Central memory CD8-positive, alpha-beta T cell (primary cell): ENCODE measurements around the gene AKAP8L.
"Not testable (repeated sequence)": the region's sequence is repeated elsewhere in the genome, so short reads cannot be mapped to it uniquely, and the experiment has no call there.

ENCODE experiments used
- ATAC-seq: fragments of 150-1000 bp; cut with Tn5 transposase; replicated peaks from 2 replicates; pipeline ENCODE4 v1.10.0; 2022; ENCODE audit warnings: mild to moderate bottlenecking, moderate FRiP score, moderate number of reproducible peaks; ENCODE audit not compliant: poor library complexity, severe bottlenecking; ENCODE audit errors: extremely low read depth
- DNase-seq, 2 donors: peaks; one replicate each; pipeline ENCODE4 v3.0.0; 2021; ENCODE audit warnings: low spot score in 2 of 2
- H3K27ac Mint-ChIP-seq: one replicate; pipeline ENCODE4 v1.8.0; 2022; ENCODE audit warnings: low read depth, mild to moderate bottlenecking, moderate library complexity, mixed read lengths
- H3K27me3 Mint-ChIP-seq: one replicate; pipeline ENCODE4 v1.8.0; 2022; ENCODE audit warnings: mixed read lengths
- H3K36me3 Mint-ChIP-seq: one replicate; pipeline ENCODE4 v1.8.0; 2022; ENCODE audit warnings: mild to moderate bottlenecking, moderate library complexity, mixed read lengths; ENCODE audit not compliant: insufficient read depth
- H3K4me1 Mint-ChIP-seq: one replicate; pipeline ENCODE4 v1.8.0; 2022; ENCODE audit warnings: mixed read lengths
- H3K4me3 Mint-ChIP-seq: one replicate; pipeline ENCODE4 v1.8.0; 2022; ENCODE audit warnings: mild to moderate bottlenecking, moderate library complexity, mixed read lengths
- H3K9me3 Mint-ChIP-seq: one replicate; pipeline ENCODE4 v1.8.0; 2022; ENCODE audit warnings: mixed read lengths

Gene AKAP8L

DNA sequence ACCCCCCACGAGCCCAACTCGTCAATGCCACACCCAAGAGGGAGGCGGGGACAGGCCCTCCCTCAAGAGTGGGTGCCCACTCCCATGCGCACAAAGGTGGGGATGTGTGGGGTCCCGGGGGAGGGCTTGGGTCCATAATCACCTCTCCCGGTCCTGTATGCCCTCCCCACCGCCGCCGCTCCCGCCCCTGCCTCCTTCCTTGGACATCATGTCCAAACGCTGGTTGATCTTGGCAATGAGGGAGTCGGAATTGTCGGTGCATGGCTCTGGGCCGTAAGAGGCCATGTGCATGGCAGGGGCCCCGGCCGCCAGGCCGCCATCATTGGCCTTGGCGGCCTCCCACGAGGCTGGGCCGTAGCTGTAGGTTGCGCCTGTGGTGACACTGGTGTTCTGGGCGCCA is 45.1 kb downstream of the AKAP8L start:
- DNase-seq (no peak), ATAC-seq (no peak)
- Mint-ChIP-seq H3K4me1 (peaks cover 29% of the 10 kb centered on the region), H3K27ac (no peak overlapping the region), H3K9me3 (no peaks in the 10 kb centered on the region), H3K27me3 (no peaks in the 10 kb centered on the region), H3K4me3 (no peak overlapping the region), H3K36me3 (peaks cover 56% of the 10 kb centered on the region)

DNA sequence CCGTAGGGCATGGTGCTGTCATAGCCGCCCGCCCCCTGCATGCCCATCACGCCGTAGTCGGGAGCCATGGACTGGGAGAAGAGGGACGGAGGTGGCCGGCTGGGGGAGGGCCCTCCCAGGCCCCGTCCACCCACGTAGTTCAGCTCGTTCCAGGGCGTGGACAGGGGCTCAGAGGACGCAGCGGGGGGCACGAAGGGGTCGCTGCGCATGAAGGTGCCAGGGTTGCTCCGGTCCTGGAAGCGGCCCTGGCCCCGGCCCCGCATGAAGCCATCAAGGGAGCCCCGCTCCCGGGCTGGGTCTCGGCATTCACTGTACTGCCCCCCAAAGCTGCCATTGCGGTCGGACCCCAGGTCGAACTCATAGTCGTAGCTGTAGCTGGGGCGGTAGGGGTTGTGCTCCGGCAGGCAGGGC is 45.9 kb downstream of the AKAP8L start:
- DNase-seq, result no peak
- H3K4me3 Mint-ChIP-seq, result no peak overlapping the region

DNA sequence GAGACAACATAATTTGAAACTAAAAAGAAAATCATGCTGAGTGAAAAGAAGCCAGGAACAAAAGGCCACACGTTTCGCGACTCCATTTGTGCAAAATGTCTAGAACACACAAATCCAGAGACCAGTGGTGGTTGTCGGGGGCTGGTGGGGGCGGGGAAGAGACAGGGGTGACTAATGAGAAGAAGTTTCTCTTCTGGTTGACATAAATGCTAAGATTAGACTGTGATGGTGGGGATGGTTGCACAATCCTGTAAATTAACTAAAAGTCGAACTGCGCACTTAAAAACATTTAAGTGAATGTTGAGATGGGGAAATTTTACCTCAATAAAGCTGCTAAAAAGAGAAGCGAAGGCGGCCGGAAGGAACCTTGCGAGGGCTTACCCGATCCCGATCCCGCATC is 46.3 kb downstream of the AKAP8L start:
- H3K27me3 Mint-ChIP-seq, result no peaks in the 10 kb centered on the region
- peaks cover 56% of the 10 kb centered on the region for H3K36me3 Mint-ChIP-seq
- no peaks in the 10 kb centered on the region for H3K9me3 Mint-ChIP-seq
- ATAC-seq (no peak), DNase-seq (no peak)
- H3K4me1 Mint-ChIP-seq, result peaks cover 18% of the 10 kb centered on the region
- no peak overlapping the region for H3K4me3 Mint-ChIP-seq
- no peak overlapping the region for H3K27ac Mint-ChIP-seq

More for the DNA sequence above, 45.9 kb downstream of the AKAP8L start:
- no peak overlapping the region for H3K27ac Mint-ChIP-seq
- no peaks in the 10 kb centered on the region for H3K9me3 Mint-ChIP-seq
- H3K27me3 Mint-ChIP-seq, result no peaks in the 10 kb centered on the region
- H3K4me1 Mint-ChIP-seq, result peaks cover 22% of the 10 kb centered on the region
- peaks cover 59% of the 10 kb centered on the region for H3K36me3 Mint-ChIP-seq
- ATAC-seq, result no peak

DNA sequence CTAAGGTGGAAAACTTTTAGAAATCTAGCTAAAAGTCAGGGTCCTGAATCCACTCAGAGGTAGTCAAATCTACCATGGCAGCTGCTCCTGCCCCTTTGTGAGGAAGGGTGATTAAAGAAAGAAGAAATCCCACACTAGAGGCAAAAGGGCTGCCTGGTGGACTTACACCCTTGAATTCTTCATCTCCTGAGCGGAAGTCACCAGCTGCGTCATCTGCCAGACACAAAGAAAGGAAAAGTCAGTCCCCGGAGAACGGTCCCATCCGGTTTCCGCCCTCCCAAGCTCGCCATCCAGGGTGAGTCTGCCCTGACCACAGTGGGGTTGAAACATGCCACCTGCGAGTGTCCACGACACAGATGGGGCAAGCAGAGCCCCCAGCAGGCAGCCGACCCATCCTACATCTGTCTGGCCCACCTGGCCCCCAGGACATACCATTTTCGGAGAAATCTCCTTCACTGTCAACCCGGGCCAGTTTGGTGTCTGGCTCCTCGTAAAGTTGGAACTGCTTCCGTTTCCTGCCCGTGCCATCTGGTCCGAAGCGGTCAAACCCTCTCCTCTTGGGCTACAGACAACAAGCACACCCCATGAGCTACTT is 46.9 kb downstream of the AKAP8L start:
- Mint-ChIP-seq H3K36me3 (peaks cover 62% of the 10 kb centered on the region), H3K4me3 (no peak overlapping the region), H3K4me1 (peaks cover 12% of the 10 kb centered on the region), H3K9me3 (no peaks in the 10 kb centered on the region), H3K27ac (no peak overlapping the region), H3K27me3 (no peaks in the 10 kb centered on the region)
- ATAC-seq (no peak), DNase-seq (no peak)

DNA sequence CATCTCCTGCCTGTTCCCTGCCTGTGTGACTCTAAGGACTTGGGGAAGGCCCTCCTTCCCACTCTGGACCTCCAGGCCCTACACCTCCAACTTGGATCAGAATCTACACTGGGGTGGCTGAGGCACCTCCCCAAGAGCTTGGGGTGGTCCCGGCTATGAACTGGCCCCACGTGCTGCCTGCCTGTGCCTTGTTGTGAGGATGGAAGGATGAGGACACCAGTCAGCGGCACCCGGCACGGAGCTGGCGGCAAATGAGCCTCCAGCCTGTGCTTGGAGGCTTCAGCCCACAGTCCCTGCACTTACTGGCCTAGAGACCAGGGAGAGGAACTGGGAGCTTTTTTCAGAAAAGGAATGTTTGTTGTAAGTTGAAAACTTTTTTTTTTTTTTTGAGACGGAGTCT is 47.7 kb downstream of the AKAP8L start:
- Mint-ChIP-seq H3K4me1 (peaks cover 7% of the 10 kb centered on the region), H3K27ac (no peak overlapping the region), H3K36me3 (peaks cover 69% of the 10 kb centered on the region), H3K9me3 (no peaks in the 10 kb centered on the region), H3K4me3 (no peak overlapping the region), H3K27me3 (no peaks in the 10 kb centered on the region)
- ATAC-seq (no peak), DNase-seq (no peak)

DNA sequence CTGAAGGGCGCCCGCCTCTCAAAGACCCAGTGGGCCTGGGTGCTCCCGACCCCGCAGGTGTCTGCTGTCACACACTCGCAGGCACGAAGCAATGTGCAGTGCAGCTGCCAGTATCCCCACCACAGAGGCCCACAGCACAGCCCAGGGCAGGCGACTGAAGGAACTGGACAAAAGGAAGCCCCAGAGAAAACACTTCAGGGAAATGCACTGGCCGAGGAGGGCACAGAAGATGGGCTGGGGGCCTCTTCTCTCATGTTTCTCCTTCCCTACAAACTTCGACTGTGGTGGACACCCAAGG is 49.2 kb downstream of the AKAP8L start:
- ATAC-seq (no peak), DNase-seq (no peak)
- Mint-ChIP-seq H3K4me1 (peaks cover 3% of the 10 kb centered on the region), H3K36me3 (peaks cover 79% of the 10 kb centered on the region), H3K27me3 (no peaks in the 10 kb centered on the region), H3K4me3 (no peak overlapping the region), H3K9me3 (no peaks in the 10 kb centered on the region), H3K27ac (no peak overlapping the region)

DNA sequence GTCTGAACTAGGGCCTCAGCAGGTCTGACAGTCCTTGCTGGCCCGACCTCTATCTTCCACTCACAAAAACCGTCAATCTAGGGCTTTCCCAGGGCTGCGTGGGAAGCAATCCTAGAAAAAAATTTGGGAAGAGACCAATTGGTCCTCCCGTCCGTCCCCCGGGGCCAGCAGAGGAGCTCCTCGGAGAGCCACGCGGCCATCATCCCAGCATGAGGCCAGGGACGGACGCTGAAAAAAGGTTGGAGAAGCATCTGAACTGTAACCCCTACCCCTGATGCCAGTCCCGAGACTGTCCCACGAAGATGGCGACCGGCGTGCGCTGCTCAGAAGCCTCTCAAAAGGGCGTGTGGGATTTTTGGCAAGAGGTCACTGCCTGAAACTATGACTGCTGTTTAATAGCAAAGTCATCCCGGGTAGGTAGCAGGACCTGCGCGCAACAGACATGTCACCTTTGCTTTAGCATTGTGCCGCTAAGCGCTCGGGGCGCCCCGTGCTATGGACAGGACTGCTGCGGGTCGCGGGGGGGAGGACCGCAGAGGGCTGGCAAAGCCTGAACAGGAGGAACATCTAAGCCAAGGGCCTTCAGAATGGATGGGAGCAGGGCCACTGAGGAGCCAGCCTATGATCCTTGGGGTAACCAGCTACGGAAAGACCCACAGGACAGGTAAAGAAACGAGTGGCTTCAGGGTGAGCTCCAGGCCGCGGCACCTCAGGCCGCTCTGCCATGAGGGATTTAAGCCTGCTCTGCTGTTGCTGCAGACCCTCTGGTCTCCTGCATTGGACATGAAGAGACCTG is 49.8 kb downstream of the AKAP8L start:
- no peaks in the 10 kb centered on the region for H3K4me1 Mint-ChIP-seq

DNA sequence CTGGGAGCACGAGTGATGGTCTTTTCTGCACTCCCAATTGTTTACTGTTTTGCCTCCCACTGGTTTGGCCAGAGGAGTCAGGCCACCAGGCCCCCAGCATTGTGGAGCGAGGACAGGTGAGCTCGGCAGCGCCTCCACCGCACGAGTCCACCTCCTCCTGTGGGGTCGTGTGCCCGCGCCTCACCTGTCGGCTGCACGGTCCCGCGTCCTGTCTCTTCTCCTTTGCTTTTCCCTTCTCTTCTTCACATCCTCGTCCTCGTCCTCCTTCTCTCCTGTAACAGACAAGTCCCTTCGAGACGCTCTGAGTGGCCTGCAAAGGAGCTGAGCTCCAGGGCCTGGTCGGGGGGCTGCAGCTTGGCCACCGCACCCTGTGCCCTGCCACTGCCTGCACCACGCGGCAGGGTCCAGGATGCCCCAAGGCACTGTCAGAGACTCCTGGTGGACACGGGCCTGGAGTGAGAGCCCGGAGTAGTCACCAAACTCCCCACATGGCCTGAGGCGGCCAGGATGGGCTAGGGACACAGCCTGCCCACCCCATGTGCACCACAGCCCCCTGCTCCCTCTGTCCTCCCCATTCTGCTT is 50.6 kb downstream of the AKAP8L start:
- no peaks in the 10 kb centered on the region for H3K9me3 Mint-ChIP-seq
- no peaks in the 10 kb centered on the region for H3K4me1 Mint-ChIP-seq
- peak overlapping the region; percentile 80 for H3K27ac Mint-ChIP-seq
- no peak overlapping the region for H3K4me3 Mint-ChIP-seq
- no peaks in the 10 kb centered on the region for H3K27me3 Mint-ChIP-seq
- H3K36me3 Mint-ChIP-seq, result peaks cover 79% of the 10 kb centered on the region
- DNase-seq, result no peak
- no peak for ATAC-seq

More for the DNA sequence above, 49.8 kb downstream of the AKAP8L start:
- H3K4me3 Mint-ChIP-seq, result no peak overlapping the region
- no peak for DNase-seq
- no peaks in the 10 kb centered on the region for H3K27me3 Mint-ChIP-seq
- H3K36me3 Mint-ChIP-seq, result peaks cover 84% of the 10 kb centered on the region
- ATAC-seq, result no peak
- H3K27ac Mint-ChIP-seq, result peak overlapping the region; percentile 80
- H3K9me3 Mint-ChIP-seq, result no peaks in the 10 kb centered on the region

DNA sequence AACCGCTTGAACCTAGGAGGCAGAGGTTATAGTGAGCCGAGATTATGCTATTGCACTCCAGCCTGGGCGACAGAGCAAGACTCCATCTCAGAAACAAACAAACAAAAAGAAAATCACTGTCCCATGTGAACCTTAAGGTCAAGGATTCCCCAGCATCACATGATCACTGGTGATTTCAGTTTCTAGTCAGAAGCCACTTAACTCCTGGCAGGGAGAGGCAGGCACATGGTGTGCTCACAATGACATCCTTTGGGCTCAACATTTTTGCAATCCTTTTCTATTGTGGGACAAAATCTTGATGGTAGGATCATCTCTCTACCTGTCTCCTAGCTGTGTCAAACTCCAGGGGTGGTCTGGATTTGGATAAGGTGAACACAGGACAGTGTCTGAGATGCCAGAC is 51.3 kb downstream of the AKAP8L start:
- DNase-seq (no peak), ATAC-seq (no peak)
- peaks cover 77% of the 10 kb centered on the region for H3K36me3 Mint-ChIP-seq
- no peak overlapping the region for H3K27ac Mint-ChIP-seq
- H3K4me3 Mint-ChIP-seq, result no peak overlapping the region
- no peaks in the 10 kb centered on the region for H3K9me3 Mint-ChIP-seq
- H3K27me3 Mint-ChIP-seq, result no peaks in the 10 kb centered on the region
- H3K4me1 Mint-ChIP-seq, result no peaks in the 10 kb centered on the region

DNA sequence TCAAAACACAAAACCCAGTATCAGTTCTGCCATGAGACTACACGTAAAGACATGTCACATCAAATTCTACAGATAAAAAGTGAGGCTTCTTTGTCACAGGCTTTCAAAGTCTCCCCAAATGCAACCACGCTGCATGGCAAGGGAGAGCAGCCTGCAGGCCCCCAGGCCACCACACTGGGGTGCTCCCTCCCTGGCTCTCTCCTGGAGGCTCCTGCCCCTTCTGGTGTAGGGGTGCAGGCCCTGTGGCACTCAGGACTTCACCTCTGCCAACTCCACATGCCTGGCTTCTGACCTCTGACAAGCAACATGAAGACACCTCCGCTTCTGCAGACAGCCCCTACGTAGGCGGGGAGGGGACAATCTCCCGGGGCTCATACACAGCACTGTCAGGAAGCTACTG is 53.5 kb downstream of the AKAP8L start:
- DNase-seq (no peak), ATAC-seq (no peak)
- Mint-ChIP-seq H3K4me1 (peaks cover 4% of the 10 kb centered on the region), H3K9me3 (no peaks in the 10 kb centered on the region), H3K36me3 (peaks cover 76% of the 10 kb centered on the region), H3K4me3 (no peak overlapping the region), H3K27ac (peak overlapping the region; percentile 57), H3K27me3 (no peaks in the 10 kb centered on the region)

DNA sequence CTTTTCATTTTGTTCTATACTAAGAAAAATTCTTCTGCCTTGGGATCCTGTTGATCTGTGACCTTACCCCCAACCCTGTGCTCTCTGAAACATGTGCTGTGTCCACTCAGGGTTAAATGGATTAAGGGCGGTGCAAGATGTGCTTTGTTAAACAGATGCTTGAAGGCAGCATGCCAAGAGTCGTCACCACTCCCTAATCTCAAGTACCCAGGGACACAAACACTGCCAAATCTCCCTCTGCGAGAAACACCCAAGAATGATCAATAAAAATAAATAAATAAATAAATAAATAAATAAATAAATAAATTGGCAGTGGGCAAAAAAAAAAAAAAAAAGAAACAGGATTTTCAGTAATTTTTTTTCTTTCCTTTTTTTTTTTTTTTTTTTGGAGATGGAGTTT is 55.0 kb downstream of the AKAP8L start:
- not testable (repeated sequence) for H3K9me3 Mint-ChIP-seq, H3K27me3 Mint-ChIP-seq, H3K27ac Mint-ChIP-seq, DNase-seq, H3K4me3 Mint-ChIP-seq, ATAC-seq
- H3K36me3 Mint-ChIP-seq, result peaks cover 79% of the 10 kb centered on the region
- peaks cover 12% of the 10 kb centered on the region for H3K4me1 Mint-ChIP-seq

DNA sequence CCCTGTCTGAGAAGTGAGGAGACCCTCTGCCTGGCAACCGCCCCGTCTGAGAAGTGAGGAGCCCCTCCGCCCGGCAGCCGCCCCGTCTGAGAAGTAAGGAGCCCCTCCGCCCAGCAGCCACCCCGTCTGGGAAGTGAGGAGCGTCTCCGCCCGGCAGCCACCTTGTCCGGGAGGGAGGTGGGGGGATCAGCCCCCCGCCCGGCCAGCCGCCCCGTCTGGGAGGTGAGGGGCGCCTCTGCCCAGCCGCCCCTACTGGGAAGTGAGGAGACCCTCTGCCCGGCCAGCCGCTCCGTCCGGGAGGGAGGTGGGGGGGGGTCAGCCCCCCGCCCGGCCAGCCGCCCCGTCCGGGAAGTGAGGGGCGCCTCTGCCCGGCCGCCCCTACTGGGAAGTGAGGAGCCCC is 55.7 kb downstream of the AKAP8L start:
- H3K9me3 Mint-ChIP-seq, DNase-seq, H3K27me3 Mint-ChIP-seq, ATAC-seq, H3K27ac Mint-ChIP-seq, H3K4me3 Mint-ChIP-seq: not testable (repeated sequence)
- H3K4me1 Mint-ChIP-seq, result peaks cover 12% of the 10 kb centered on the region
- H3K36me3 Mint-ChIP-seq, result peaks cover 79% of the 10 kb centered on the region

DNA sequence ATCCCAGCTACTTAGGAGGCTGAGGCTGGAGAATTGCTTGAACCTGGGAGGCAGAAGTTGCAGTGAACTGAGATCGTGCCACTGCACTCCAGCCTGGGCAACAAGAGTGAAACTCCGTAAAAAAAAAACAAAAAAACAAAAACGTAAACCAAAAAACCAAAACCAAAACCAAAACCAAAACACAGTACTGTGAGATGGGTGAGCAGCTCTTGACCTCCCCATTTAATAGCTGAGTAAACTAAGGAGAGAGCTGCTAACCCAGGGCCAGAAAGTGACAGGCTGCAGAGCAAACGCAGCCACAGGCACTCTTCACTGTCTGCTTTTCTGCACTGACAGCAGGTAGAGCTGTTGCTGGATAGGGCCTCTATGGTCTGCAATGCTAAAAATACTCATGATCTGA is 58.8 kb downstream of the AKAP8L start:
- Mint-ChIP-seq H3K27ac (peak overlapping the region; percentile 74), H3K4me1 (peaks cover 12% of the 10 kb centered on the region), H3K36me3 (peaks cover 79% of the 10 kb centered on the region)
- ATAC-seq, result peak; percentile 62
- H3K27me3 Mint-ChIP-seq, H3K4me3 Mint-ChIP-seq, DNase-seq, H3K9me3 Mint-ChIP-seq: not testable (repeated sequence)
